SU-DHL-6 (cell line): ENCODE data around the gene CLDN14.

ENCODE experiments used
- H2AFZ ChIP-seq: fragments of 200-600 bp; sonication (generic); 2 replicates; pipeline ENCODE4 v1.6.1; 2014; ENCODE audit warnings: low read depth, mild to moderate bottlenecking, moderate library complexity, mixed read lengths, antibody characterized with exemption, low read length; ENCODE audit not compliant: severe bottlenecking
- H3F3A ChIP-seq: fragments of 200-600 bp; shearing (Covaris generic); 2 replicates; pipeline ENCODE4 v1.6.0; 2016; ENCODE audit warnings: antibody characterized with exemption, mild to moderate bottlenecking; ENCODE audit not compliant: insufficient read depth
- H3K27ac ChIP-seq: fragments of 200-600 bp; sonication (generic); 2 replicates; pipeline ENCODE4 v1.5.1; 2016; ENCODE audit warnings: low read depth, mild to moderate bottlenecking, low read length, moderate library complexity, mixed read lengths
- H3K27me3 ChIP-seq: fragments of 200-600 bp; sonication (generic), shearing (Covaris generic); 2 replicates; pipeline ENCODE4 v1.6.0; 2014; ENCODE audit warnings: mild to moderate bottlenecking, low read length
- H3K36me3 ChIP-seq: fragments of 200-600 bp; sonication (generic); 2 replicates; pipeline ENCODE4 v1.6.1; 2014; ENCODE audit warnings: mild to moderate bottlenecking, low read length, mixed read lengths
- H3K4me2 ChIP-seq: fragments of 300-600, 200-600 bp; shearing (Covaris generic), sonication (generic); 2 replicates; pipeline ENCODE4 v1.6.0; 2014; ENCODE audit warnings: low read length, low read depth, mild to moderate bottlenecking; ENCODE audit not compliant: poor library complexity, severe bottlenecking
- H3K4me3 ChIP-seq: fragments of 200-600 bp; sonication (generic); 2 replicates; pipeline ENCODE4 v1.5.1; 2014; ENCODE audit warnings: antibody characterized with exemption, low read length, mild to moderate bottlenecking, mixed read lengths; ENCODE audit not compliant: insufficient read depth, poor library complexity, severe bottlenecking
- H3K79me2 ChIP-seq: fragments of 200-600 bp; sonication (generic); 2 replicates; pipeline ENCODE4 v1.6.1; 2014; ENCODE audit warnings: mild to moderate bottlenecking, low read length, moderate library complexity; ENCODE audit not compliant: insufficient read depth
- H3K9ac ChIP-seq: fragments of 200-600 bp; sonication (generic); 2 replicates; pipeline ENCODE4 v1.7.0; 2014; ENCODE audit warnings: mild to moderate bottlenecking, low read length
- H3K9me2 ChIP-seq: fragments of 200-600 bp; sonication (generic); replicated peaks from 2 replicates; pipeline ENCODE4 v1.6.1; 2014; ENCODE audit warnings: low read length; ENCODE audit not compliant: insufficient read depth
- H3K9me3 ChIP-seq: fragments of 200-600 bp; sonication (generic); 2 replicates; pipeline ENCODE4 v1.6.1; 2014; ENCODE audit warnings: low read length, mixed read lengths; ENCODE audit not compliant: insufficient read depth
- H4K20me1 ChIP-seq: fragments of 200-600 bp; sonication (generic); 2 replicates; pipeline ENCODE4 v1.6.1; 2014; ENCODE audit warnings: low read depth, mild to moderate bottlenecking, antibody characterized with exemption, low read length, moderate library complexity, mixed read lengths
- EZH2phosphoT487 ChIP-seq: fragments of 200-600 bp; sonication (generic), shearing (Covaris generic); conservative IDR thresholded peaks from 2 replicates; pipeline ENCODE4 v1.6.1; 2018; ENCODE audit warnings: mild to moderate bottlenecking, antibody characterized with exemption, low read length, moderate library complexity, mixed read lengths
- TF ChIP-seq, protein P1 (sequence below): fragments of 200-600 bp; sonication (generic); IDR thresholded peaks from one replicate; pipeline ENCODE4 v1.5.1; 2017; ENCODE audit warnings: antibody characterized with exemption, mild to moderate bottlenecking, low read length, moderate library complexity; ENCODE audit not compliant: insufficient read depth, poor library complexity, severe bottlenecking

Gene CLDN14

GRCh38 chr21:36518883-36519492, 39.1 kb upstream of the CLDN14 start:
- no peaks in the 10 kb centered on the region for H3K9me2 ChIP-seq
- H4K20me1 ChIP-seq: no peaks in the 10 kb centered on the region
- H3K79me2 ChIP-seq: no peaks in the 10 kb centered on the region
- TF ChIP-seq, protein P1, sequence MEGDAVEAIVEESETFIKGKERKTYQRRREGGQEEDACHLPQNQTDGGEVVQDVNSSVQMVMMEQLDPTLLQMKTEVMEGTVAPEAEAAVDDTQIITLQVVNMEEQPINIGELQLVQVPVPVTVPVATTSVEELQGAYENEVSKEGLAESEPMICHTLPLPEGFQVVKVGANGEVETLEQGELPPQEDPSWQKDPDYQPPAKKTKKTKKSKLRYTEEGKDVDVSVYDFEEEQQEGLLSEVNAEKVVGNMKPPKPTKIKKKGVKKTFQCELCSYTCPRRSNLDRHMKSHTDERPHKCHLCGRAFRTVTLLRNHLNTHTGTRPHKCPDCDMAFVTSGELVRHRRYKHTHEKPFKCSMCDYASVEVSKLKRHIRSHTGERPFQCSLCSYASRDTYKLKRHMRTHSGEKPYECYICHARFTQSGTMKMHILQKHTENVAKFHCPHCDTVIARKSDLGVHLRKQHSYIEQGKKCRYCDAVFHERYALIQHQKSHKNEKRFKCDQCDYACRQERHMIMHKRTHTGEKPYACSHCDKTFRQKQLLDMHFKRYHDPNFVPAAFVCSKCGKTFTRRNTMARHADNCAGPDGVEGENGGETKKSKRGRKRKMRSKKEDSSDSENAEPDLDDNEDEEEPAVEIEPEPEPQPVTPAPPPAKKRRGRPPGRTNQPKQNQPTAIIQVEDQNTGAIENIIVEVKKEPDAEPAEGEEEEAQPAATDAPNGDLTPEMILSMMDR: no peak
- H3K9ac ChIP-seq: peak overlapping the region; percentile 22; the same call in 1 of the 2 replicates
- H3F3A ChIP-seq: peaks cover 14% of the 10 kb centered on the region; the same call in 1 of the 2 replicates
- H3K36me3 ChIP-seq: no peaks in the 10 kb centered on the region; the same call in 1 of the 2 replicates
- H3K9me3 ChIP-seq: peaks cover 5% of the 10 kb centered on the region; the same call in 1 of the 2 replicates
- H3K27me3 ChIP-seq: no peaks in the 10 kb centered on the region
- H3K27ac ChIP-seq: peak overlapping the region; percentile 82
- no peak overlapping the region for H2AFZ ChIP-seq
- peak overlapping the region; percentile 39 for H3K4me2 ChIP-seq
- no peak overlapping the region for H3K4me3 ChIP-seq

DNA sequence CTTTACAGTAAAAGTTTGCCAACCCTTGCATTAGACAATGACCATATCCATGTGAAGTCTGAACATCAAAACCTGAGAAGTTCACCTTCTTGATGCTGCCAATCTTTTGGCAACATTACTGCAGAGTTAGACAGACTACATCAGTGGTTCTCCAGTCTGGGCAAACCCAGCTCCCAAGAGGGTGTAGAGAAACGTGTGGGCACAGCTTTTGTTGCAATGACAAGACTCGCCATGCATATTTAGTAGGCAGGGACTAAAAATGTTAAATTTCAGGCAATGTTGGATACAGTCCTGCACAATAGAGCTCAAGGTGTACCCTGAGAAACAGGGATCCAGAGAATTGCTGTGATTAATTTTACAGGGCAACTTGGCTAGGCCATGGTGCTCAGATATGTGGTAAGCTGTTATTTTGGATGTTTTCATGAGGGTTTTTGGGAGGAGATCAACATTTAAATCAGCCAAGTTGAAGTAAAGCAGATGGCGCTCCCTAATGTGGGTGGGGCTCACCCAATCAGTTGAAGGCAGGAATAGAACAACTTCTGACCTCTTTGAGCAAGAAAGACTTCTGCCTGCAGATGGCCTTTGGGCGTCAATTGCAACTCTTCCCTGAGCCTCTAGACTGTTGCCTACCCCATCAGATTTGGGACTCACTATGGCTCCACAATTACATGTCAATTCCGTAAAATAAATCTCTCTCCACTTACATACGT, 37.6 kb upstream of the CLDN14 start:
- Histone ChIP-seq H3K27ac (peak overlapping the region; percentile 82), H3K9ac (no peak overlapping the region), H3K4me2 (peak overlapping the region; percentile 19), H3K4me3 (no peak overlapping the region), H4K20me1 (no peaks in the 10 kb centered on the region), H3K9me3 (peaks cover 5% of the 10 kb centered on the region; the same call in 1 of the 2 replicates), H2AFZ (no peak overlapping the region), H3K27me3 (no peaks in the 10 kb centered on the region), H3F3A (peaks cover 14% of the 10 kb centered on the region; the same call in 1 of the 2 replicates), H3K9me2 (no peaks in the 10 kb centered on the region), H3K79me2 (no peaks in the 10 kb centered on the region), H3K36me3 (no peaks in the 10 kb centered on the region; the same call in 1 of the 2 replicates)
- TF ChIP-seq, protein P1: no peak
- no peak for TF ChIP-seq EZH2phosphoT487

DNA sequence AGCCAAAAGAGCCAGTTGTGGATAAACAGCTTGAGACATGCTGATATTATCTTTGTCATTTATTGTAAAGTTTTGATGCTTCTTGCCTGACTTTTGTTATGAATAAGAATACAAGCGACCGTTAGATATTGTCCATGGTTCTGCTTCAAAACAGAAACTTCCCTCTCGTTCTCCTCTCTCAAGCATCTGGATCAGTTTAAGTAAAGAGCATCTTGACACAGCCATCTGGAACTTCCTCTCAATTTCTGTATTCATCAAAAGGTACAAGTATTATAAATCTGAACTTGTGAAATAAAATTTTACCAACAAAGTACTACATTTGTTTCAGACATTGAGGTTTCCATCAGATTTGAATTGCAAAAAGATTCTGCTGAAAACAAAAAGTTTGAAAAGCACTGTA, 36.4 kb upstream of the CLDN14 start:
- H3K4me3 ChIP-seq: no peak overlapping the region
- peak overlapping the region; percentile 13; the same call in 1 of the 2 replicates for H3K9ac ChIP-seq
- H4K20me1 ChIP-seq: no peaks in the 10 kb centered on the region
- H3K79me2 ChIP-seq: no peaks in the 10 kb centered on the region
- H3K4me2 ChIP-seq: peak overlapping the region; percentile 34
- H3F3A ChIP-seq: peaks cover 14% of the 10 kb centered on the region; the same call in 1 of the 2 replicates
- no peaks in the 10 kb centered on the region for H3K27me3 ChIP-seq
- no peaks in the 10 kb centered on the region for H3K9me2 ChIP-seq
- peak overlapping the region; percentile 82 for H3K27ac ChIP-seq
- TF ChIP-seq, protein P1: no peak
- TF ChIP-seq EZH2phosphoT487: no peak
- H2AFZ ChIP-seq: no peak overlapping the region
- H3K9me3 ChIP-seq: peaks cover 5% of the 10 kb centered on the region; the same call in 1 of the 2 replicates
- H3K36me3 ChIP-seq: no peaks in the 10 kb centered on the region; the same call in 1 of the 2 replicates
